Upper lobe of left lung (tissue), 6 donors: ENCODE measurements around the gene PTGER4. TPM values are rescaled to one million over a fixed set of nuclear protein-coding genes. Genes with fewer than 3 reads are reported as not detected.
"Not testable (repeated sequence)": the region's sequence is repeated elsewhere in the genome, so short reads cannot be mapped to it uniquely, and the experiment has no call there.

Source experiments
- ATAC-seq, 2 donors: fragments of 200-7000 bp; cut with Tn5 transposase; one replicate each; pipeline ENCODE4 v1.9.1; 2022; ENCODE audit warnings: mild to moderate bottlenecking in 2 of 2, moderate library complexity in 2 of 2; ENCODE audit not compliant: low FRiP score in 2 of 2
- DNase-seq, 2 donors: peaks; one replicate each; pipeline ENCODE4 v3.0.0-alpha.2; 2019 to 2020
- H3K27ac ChIP-seq, 4 donors: fragments of 200-600 bp; sonication (generic); one replicate each; pipeline ENCODE4 v1.5.1; 2016 to 2019
- H3K27me3 ChIP-seq, 4 donors: fragments of 200-600 bp; sonication (generic); one replicate each; pipeline ENCODE4 v1.5.1; 2017 to 2019
- H3K36me3 ChIP-seq, 4 donors: fragments of 200-600 bp; sonication (generic); one replicate each; pipeline ENCODE4 v1.5.1; 2016 to 2019
- H3K4me1 ChIP-seq, 4 donors: fragments of 200-600 bp; sonication (generic); one replicate each; pipeline ENCODE4 v1.5.1; 2018 to 2019
- H3K4me3 ChIP-seq, 4 donors: fragments of 200-600 bp; sonication (generic); one replicate each; pipeline ENCODE4 v1.5.1; 2017 to 2019; ENCODE audit warnings: mild to moderate bottlenecking in 2 of 4, moderate library complexity in 1 of 4
- H3K9me3 ChIP-seq, 4 donors: fragments of 200-600 bp; sonication (generic); one replicate each; pipeline ENCODE4 v1.5.1; 2018 to 2019
- EP300 ChIP-seq, 4 donors: sonication (generic); formaldehyde crosslinking; IDR thresholded peaks; one replicate each; pipeline ENCODE4 v1.5.1; 2017; ENCODE audit warnings: antibody characterized with exemption in 4 of 4, control low read depth in 2 of 4
- POLR2A ChIP-seq, 4 donors: fragments of 450-650 bp; IDR thresholded peaks; one replicate each; pipeline ENCODE4 v1.5.1; 2016 to 2017; ENCODE audit warnings: antibody characterized with exemption in 4 of 4, mild to moderate bottlenecking in 2 of 4
- POLR2AphosphoS5 ChIP-seq, 2 donors: sonication (generic); formaldehyde crosslinking; IDR thresholded peaks; one replicate each; pipeline ENCODE4 v1.5.1; 2017; ENCODE audit warnings: antibody characterized with exemption in 2 of 2
- WGBS, 2 donors: methylation state at CpG; one replicate each; pipeline ENCODE4 v1.1.5; 2017 to 2018; 5-methylcytosine and 5-hydroxymethylcytosine counted together
- total RNA-seq, 6 donors: library from RNA; depleted of rRNA in 4 of 6; stranded (reverse); fragments of >200 nt in 4 of 6; gene quantifications; one replicate each; pipeline versions ENCODE4 v1.1.0 to v1.2.1, GENCODE V29; 2016 to 2021
- TF ChIP-seq, protein P1 (sequence below), 6 experiments: fragments of 450-650 bp in 4 of 6; fragments of 200-600 bp in 2 of 6; sonication (generic) in 2 of 6; IDR thresholded peaks; one replicate each; pipeline ENCODE4 v1.5.1; 2016 to 2019; ENCODE audit warnings: antibody characterized with exemption in 6 of 6
- donor health status: DM: no; HTN: no; CAD: no; lungs with moderate emphysema.
- donor health status: DM: no; HTN: yes; CAD: no; lungs with severe emphysema.

PTGER4 gene
- total RNA-seq, 6 donors from 2014 or later: 33.9 to 64.1 (median 45.8) TPM

DNA sequence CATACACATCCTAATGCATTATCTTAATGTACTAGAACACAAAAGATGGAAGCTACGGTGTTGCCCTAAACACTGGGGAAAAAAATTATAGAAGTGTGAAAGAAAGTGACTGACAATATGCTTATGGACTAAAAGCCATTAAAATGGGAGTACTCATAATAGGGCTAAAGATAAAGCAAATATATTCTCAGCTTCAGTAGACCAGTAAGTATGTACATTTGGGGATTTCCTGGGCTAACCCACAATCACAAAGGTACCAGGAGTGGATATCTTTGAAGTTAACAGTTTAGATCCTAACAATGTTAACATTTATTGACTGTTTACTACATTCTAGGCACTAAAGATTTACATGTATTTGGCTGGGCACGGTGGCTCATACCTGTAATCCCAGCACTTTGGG, 36.9 kb downstream of the PTGER4 start:
- WGBS, 2 donors: 95 to 97% methylated on average over 2 of the region's 2 CpGs
- Histone ChIP-seq H3K27me3 (no peaks in the 10 kb centered on the region), H3K27ac (no peak overlapping the region), H3K4me3 (no peak overlapping the region), H3K4me1 (no peaks in the 10 kb centered on the region), H3K36me3 (peaks cover 0 to 28% (median under 1%) of the 10 kb centered on the region in 4 donors), H3K9me3 (no peaks in the 10 kb centered on the region)
- ATAC-seq (no peak), DNase-seq (no peak)
- TF ChIP-seq POLR2A (IDR thresholded peaks at IDR 0.05): no peak
- TF ChIP-seq POLR2AphosphoS5 (IDR thresholded peaks at IDR 0.05): no peak
- no peak for TF ChIP-seq EP300 (IDR thresholded peaks at IDR 0.05)
- TF ChIP-seq, protein P1, sequence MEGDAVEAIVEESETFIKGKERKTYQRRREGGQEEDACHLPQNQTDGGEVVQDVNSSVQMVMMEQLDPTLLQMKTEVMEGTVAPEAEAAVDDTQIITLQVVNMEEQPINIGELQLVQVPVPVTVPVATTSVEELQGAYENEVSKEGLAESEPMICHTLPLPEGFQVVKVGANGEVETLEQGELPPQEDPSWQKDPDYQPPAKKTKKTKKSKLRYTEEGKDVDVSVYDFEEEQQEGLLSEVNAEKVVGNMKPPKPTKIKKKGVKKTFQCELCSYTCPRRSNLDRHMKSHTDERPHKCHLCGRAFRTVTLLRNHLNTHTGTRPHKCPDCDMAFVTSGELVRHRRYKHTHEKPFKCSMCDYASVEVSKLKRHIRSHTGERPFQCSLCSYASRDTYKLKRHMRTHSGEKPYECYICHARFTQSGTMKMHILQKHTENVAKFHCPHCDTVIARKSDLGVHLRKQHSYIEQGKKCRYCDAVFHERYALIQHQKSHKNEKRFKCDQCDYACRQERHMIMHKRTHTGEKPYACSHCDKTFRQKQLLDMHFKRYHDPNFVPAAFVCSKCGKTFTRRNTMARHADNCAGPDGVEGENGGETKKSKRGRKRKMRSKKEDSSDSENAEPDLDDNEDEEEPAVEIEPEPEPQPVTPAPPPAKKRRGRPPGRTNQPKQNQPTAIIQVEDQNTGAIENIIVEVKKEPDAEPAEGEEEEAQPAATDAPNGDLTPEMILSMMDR (IDR thresholded peaks at IDR 0.05): no peak

DNA sequence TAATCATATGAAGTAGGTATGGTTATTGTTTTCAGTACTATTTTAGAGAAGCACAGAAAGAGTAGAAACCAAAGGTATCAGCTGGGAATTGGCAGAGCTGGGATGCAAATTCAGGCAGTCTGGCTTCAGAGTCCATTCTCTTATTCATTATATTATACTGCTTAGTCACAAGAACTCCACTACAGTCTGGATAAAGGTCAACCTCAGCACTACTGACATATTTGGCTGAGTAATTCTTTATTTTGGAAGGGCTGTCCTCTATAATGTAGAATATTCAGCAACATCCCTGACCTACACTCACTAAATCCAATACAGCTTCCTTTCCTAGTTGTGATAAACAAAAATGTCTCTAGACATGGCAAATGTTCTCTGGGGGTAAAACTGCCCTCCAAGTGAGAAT, 37.6 kb downstream of the PTGER4 start:
- Histone ChIP-seq H3K27ac (no peak overlapping the region), H3K27me3 (no peaks in the 10 kb centered on the region), H3K4me1 (no peaks in the 10 kb centered on the region), H3K4me3 (no peak overlapping the region), H3K36me3 (peaks cover 0 to 28% (median 2%) of the 10 kb centered on the region in 4 donors), H3K9me3 (peaks cover 0 to 4% (median 0%) of the 10 kb centered on the region in 4 donors)
- ATAC-seq (no peak), DNase-seq (no peak)
- TF ChIP-seq POLR2AphosphoS5 (IDR thresholded peaks at IDR 0.05) (no peak), POLR2A (IDR thresholded peaks at IDR 0.05) (no peak), EP300 (IDR thresholded peaks at IDR 0.05) (no peak)
- TF ChIP-seq, protein P1 (IDR thresholded peaks at IDR 0.05): no peak

DNA sequence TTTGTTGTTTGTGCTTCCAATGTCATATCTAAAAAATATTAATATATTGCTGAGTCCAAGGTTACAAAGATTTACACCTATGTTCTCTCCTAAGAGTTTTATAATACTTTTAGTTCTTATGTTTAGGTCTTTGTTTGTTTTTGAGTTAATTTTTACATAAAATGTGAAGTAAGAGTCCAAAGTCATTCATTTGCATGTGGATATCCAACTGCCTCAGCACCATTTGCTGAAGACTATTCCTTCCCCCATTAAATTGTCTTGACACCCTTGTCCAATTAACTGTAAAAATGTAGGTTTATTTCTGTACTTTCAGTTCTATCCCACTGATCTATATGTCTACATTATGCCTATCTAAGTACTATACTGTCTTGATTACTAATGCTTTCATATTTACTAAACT, 40.4 kb downstream of the PTGER4 start:
- peaks cover 0 to 36% (median 6%) of the 10 kb centered on the region in 4 donors for H3K36me3 ChIP-seq

GRCh38 chr5:40722497-40722911, 42.8 kb downstream of the PTGER4 start:
- not testable (repeated sequence) for ATAC-seq, H3K4me1 ChIP-seq, H3K9me3 ChIP-seq, H3K27me3 ChIP-seq, H3K4me3 ChIP-seq, H3K27ac ChIP-seq
- peak in 1 of 2 donors; percentile 68 for DNase-seq
- H3K36me3 ChIP-seq: peaks cover 0 to 34% (median 6%) of the 10 kb centered on the region in 4 donors
- 93 to 95% methylated on average over 7 to 28 of the region's 37 CpGs for WGBS, 2 donors

More for the DNA sequence above, 40.4 kb downstream of the PTGER4 start:
- H3K27me3 ChIP-seq: no peaks in the 10 kb centered on the region
- DNase-seq (no peak), ATAC-seq (no peak)
- no peak overlapping the region for H3K4me3 ChIP-seq
- H3K9me3 ChIP-seq: peaks cover 0 to 5% (median 0%) of the 10 kb centered on the region in 4 donors
- TF ChIP-seq POLR2A (IDR thresholded peaks at IDR 0.05) (no peak), POLR2AphosphoS5 (IDR thresholded peaks at IDR 0.05) (no peak), EP300 (IDR thresholded peaks at IDR 0.05) (no peak)
- TF ChIP-seq, protein P1 (IDR thresholded peaks at IDR 0.05): no peak
- H3K27ac ChIP-seq: no peak overlapping the region
- no peaks in the 10 kb centered on the region for H3K4me1 ChIP-seq

- no peak for ATAC-seq
- Histone ChIP-seq H3K4me1 (peaks cover 7 to 34% (median 24%) of the 10 kb centered on the region in 4 donors), H3K4me3 (no peak overlapping the region), H3K36me3 (no peaks in the 10 kb centered on the region), H3K27ac (no peak overlapping the region), H3K27me3 (no peaks in the 10 kb centered on the region), H3K9me3 (no peaks in the 10 kb centered on the region)
- TF ChIP-seq POLR2AphosphoS5 (IDR thresholded peaks at IDR 0.05): no peak
- no peak for TF ChIP-seq POLR2A (IDR thresholded peaks at IDR 0.05)
- TF ChIP-seq, protein P1 (IDR thresholded peaks at IDR 0.05): no peak
- TF ChIP-seq EP300 (IDR thresholded peaks at IDR 0.05): no peak
- no peak for DNase-seq
- WGBS, 2 donors: 73 to 80% methylated on average over 2 of the region's 2 CpGs
Measured at GRCh38 chr5:40733434-40733833, 53.7 kb downstream of the PTGER4 start.
